Common myeloid progenitor, CD34-positive (primary cell): ENCODE data around the gene ADCY6.

ENCODE experiments used
- CTCF ChIA-PET: fragments of 350-600 bp; sonication (Branson Sonifier 250); formaldehyde crosslinking; loops from one replicate; lab custom pipeline; 2021; ENCODE audit warnings: antibody characterized with exemption; lab: Charles Lee
- POLR2A ChIA-PET: fragments of 350-600 bp; sonication (Branson Sonifier 250); formaldehyde crosslinking; loops from one replicate; lab custom pipeline; 2021; ENCODE audit warnings: antibody characterized with exemption; lab: Charles Lee
- DNase-seq, 3 donors: peaks; one replicate each; pipeline versions ENCODE4 v3.0.0 to v3.0.0-alpha.2; 2013
- H3K27ac ChIP-seq, 2 experiments: 1 replicate in 1 of 2; 2 replicates in 1 of 2; pipeline ENCODE4 v1.7.0; 2013; ENCODE audit warnings: inconsistent platforms in 2 of 2, low read length in 2 of 2, mild to moderate bottlenecking in 2 of 2, low read depth in 1 of 2, moderate library complexity in 1 of 2; ENCODE audit not compliant: severe bottlenecking in 2 of 2, insufficient read depth in 1 of 2, poor library complexity in 1 of 2
- H3K27me3 ChIP-seq, 5 experiments: replicated peaks in 2 of 5; 1 replicate in 3 of 5; 2 replicates in 2 of 5; pipeline versions ENCODE4 v1.6.1 to v1.7.0; 2013; ENCODE audit warnings: low read length in 4 of 5, mild to moderate bottlenecking in 2 of 5, moderate library complexity in 2 of 5, inconsistent platforms in 1 of 5; ENCODE audit not compliant: insufficient read depth in 5 of 5, control insufficient read depth in 4 of 5
- H3K36me3 ChIP-seq, 4 experiments: 1 replicate in 2 of 4; 2 replicates in 2 of 4; pipeline versions ENCODE4 v1.6.1 to v1.7.0; 2013; ENCODE audit warnings: low read length in 3 of 4, control low read depth in 1 of 4, mild to moderate bottlenecking in 1 of 4; ENCODE audit not compliant: control insufficient read depth in 4 of 4, insufficient read depth in 4 of 4
- H3K4me1 ChIP-seq, 4 experiments: 1 replicate in 3 of 4; 2 replicates in 1 of 4; pipeline versions ENCODE4 v1.6.1 to v1.7.1; 2013; ENCODE audit warnings: low read length in 3 of 4, mild to moderate bottlenecking in 3 of 4, control low read depth in 1 of 4, inconsistent platforms in 1 of 4, moderate library complexity in 1 of 4; ENCODE audit not compliant: control insufficient read depth in 4 of 4, insufficient read depth in 4 of 4; ENCODE audit errors: control extremely low read depth in 1 of 4
- H3K4me3 ChIP-seq, 7 experiments: 1 replicate in 4 of 7; 2 replicates in 3 of 7; pipeline versions ENCODE4 v1.5.1 to v1.7.0; 2013; ENCODE audit warnings: mild to moderate bottlenecking in 7 of 7, low read length in 6 of 7, moderate library complexity in 6 of 7, inconsistent platforms in 2 of 7, low read depth in 2 of 7, control low read depth in 1 of 7; ENCODE audit not compliant: insufficient read depth in 4 of 7, control insufficient read depth in 1 of 7; ENCODE audit errors: extremely low read depth in 1 of 7
- H3K9me3 ChIP-seq, 5 experiments: 1 replicate in 4 of 5; 2 replicates in 1 of 5; pipeline versions ENCODE4 v1.6.1 to v1.7.1; 2013; ENCODE audit warnings: low read length in 4 of 5, mild to moderate bottlenecking in 2 of 5, inconsistent platforms in 1 of 5, low read depth in 1 of 5, moderate library complexity in 1 of 5; ENCODE audit not compliant: control insufficient read depth in 4 of 5, insufficient read depth in 2 of 5; ENCODE audit errors: control extremely low read depth in 1 of 5
- WGBS: methylation state at CpG from one replicate; pipeline ENCODE4 v1.1.5; 2013; ENCODE audit not compliant: insufficient coverage; 5-methylcytosine and 5-hydroxymethylcytosine counted together

ADCY6 gene

DNA sequence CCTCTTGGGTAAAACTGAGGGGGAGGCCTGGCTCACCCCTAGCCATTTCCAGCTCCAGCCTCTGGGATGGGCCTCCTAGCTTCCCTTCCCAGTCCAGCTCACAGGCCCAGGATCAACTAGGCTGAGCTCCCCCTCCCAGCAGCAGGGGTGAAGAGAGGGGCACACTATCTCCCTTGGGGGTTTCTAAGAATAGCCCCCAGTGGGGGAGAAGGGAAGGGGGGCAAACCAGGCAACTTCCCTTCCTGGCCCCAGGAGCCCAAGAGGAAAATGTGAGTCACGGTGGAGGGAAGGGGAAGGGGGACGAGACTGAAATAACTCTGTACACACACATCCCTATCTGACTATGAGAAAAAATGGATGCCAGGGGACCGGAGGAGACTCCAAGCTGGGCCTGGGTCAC, 9.0 kb downstream of the ADCY6 start:
- ChIA-PET POLR2A (no interaction called here), CTCF (interaction anchor here (0.9 to 15.0 kb wide), 10 partner anchors 11 to 107 kb away, joined by 3 to 119 read pairs (median 4); partner anchors contain the start of gene ADCY6)
- H3K4me1 ChIP-seq = peaks cover 0 to 28% (median 25%) of the 10 kb centered on the region in 4 experiments
- H3K36me3 ChIP-seq = peaks cover 0 to 42% (median 10%) of the 10 kb centered on the region in 4 experiments
- no CpG with 5 or more reads among the region's 3 CpGs for WGBS
- peak overlapping the region in 4 of 7 experiments; percentile 16 to 46 (median 33) for H3K4me3 ChIP-seq
- H3K27ac ChIP-seq = peak overlapping the region in 1 of 2 experiments; percentile 32
- H3K9me3 ChIP-seq = no peaks in the 10 kb centered on the region
- DNase-seq = peak; percentile 44 to 71 (median 68)
- no peaks in the 10 kb centered on the region for H3K27me3 ChIP-seq

DNA sequence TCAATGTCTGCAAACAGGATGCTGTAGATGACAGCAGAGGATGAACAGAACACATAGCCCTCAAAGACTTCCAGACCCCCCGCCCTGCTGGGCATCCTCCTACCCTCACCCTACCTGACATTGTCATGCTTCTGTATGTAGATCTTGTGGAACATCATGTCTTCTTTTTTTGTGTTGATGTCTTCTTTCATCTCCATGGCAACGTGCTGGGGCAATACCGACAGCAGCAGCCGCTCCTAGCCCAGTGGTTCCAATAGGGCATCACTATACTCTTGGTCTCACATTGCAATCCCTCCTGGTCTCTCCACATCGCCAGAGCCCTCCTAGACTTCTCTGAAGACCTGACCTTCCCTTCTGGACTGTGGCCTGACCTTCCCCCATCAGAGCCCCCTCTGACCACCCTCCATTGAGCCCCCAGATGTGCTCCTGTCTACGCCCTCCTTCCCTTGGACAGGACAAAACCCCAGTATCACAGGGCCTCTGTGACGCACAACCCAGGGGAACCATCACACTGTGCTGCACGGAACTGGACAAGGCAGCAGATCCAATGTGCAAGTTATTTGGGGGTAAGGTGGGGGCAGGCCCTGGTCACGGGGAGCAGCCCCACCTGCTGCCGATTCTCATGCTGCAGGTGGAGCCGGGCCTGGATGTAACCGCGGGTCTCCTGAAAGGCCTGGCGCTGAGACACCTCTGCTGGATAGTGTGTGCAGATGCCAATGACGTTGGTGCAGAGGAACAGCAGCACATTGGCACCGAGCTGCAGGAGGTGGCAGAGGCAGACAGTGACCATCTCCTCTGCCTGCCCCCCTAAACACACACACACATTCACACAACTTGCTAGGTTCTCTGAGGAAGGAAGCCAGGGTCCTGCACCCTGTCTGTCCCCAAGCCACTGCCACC, 11.1 kb downstream of the ADCY6 start:
- no peaks in the 10 kb centered on the region for H3K27me3 ChIP-seq
- no peak overlapping the region for H3K27ac ChIP-seq
- ChIA-PET POLR2A (no interaction called here), CTCF (interaction anchor here (0.8 to 15.0 kb wide), 4 partner anchors 15 to 35 kb away, joined by 3 to 119 read pairs (median 12); partner anchors contain the start of gene ADCY6)
- H3K36me3 ChIP-seq = peaks cover 0 to 59% (median 18%) of the 10 kb centered on the region in 4 experiments
- no peak for DNase-seq
- 94% methylated on average over 13 of the region's 16 CpGs for WGBS
- peaks cover 0 to 28% (median 25%) of the 10 kb centered on the region in 4 experiments for H3K4me1 ChIP-seq
- no peaks in the 10 kb centered on the region for H3K9me3 ChIP-seq
- no peak overlapping the region for H3K4me3 ChIP-seq

DNA sequence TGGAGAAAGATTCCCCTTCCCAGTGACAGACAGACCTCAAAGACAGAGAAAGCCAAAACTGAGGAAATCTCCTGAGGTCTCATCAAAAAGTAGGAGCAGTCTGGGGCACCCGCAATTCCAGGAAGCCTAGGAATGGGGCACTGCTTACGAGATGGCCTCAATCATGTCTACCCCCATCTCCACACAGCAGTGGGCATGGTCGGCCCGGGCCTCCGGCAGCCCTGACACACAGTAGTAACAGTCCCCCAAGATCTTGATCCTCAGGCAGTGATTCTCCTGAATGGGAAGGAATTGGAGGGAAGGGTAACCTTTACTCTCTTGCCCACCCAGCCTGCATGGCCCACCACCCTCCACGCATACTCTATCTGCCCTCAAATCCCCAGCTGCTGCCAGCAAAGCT, 11.9 kb downstream of the ADCY6 start:
- Histone ChIP-seq H3K4me3 (no peak overlapping the region), H3K9me3 (no peaks in the 10 kb centered on the region), H3K27ac (no peak overlapping the region), H3K4me1 (peaks cover 0 to 28% (median 25%) of the 10 kb centered on the region in 4 experiments), H3K36me3 (peaks cover 0 to 61% (median 21%) of the 10 kb centered on the region in 4 experiments), H3K27me3 (no peaks in the 10 kb centered on the region)
- ChIA-PET POLR2A (no interaction called here), CTCF (interaction anchor here (1.2 to 15.0 kb wide), 2 partner anchors 16 to 18 kb away, joined by 3 to 119 read pairs; partner anchors contain the start of gene ADCY6)
- DNase-seq = no peak
- 97% methylated on average over 3 of the region's 6 CpGs for WGBS

DNA sequence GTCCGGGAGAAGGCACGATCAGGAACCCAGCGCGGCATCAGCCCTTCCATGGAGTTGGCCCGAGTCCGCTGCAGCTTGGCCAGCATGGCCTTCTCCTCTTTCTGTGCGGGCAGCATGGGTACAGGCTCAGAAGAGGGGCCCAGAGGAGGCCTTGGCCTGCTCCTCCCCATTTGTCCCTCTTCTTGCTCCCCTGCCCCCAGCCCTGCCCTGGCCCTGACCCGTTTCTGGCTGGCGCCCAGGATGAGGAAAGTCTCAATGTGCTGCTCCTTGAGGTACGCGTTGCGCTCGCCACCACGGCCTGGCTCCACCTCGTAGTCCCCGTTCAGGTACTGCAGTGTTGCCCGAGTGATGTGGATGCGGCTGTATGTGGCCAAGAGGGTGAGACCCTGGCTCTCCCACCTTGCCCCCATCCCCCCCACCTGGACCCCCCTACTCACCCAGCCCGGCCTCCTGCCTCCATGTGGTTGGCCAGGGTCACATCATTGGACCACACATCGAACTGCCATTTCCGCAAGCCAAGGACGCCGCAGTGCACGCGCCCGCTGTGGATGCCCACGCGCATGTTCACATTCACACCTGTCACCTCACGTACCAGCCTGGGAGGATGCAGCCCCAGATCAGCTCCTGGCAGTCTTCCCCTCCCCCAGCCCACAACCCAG, 12.8 kb downstream of the ADCY6 start:
- H3K4me3 ChIP-seq = no peak overlapping the region
- H3K27me3 ChIP-seq = no peaks in the 10 kb centered on the region
- DNase-seq = no peak
- peaks cover 0 to 21% (median 20%) of the 10 kb centered on the region in 4 experiments for H3K4me1 ChIP-seq
- peaks cover 0 to 69% (median 27%) of the 10 kb centered on the region in 4 experiments for H3K36me3 ChIP-seq
- ChIA-PET CTCF (interaction anchor here (1.2 to 15.0 kb wide), 2 partner anchors 10 to 17 kb away, joined by 3 to 119 read pairs; partner anchors contain the start of gene ADCY6), POLR2A (no interaction called here)
- no peak overlapping the region for H3K27ac ChIP-seq
- 96% methylated on average over 22 of the region's 29 CpGs for WGBS
- H3K9me3 ChIP-seq = no peaks in the 10 kb centered on the region

- Histone ChIP-seq H3K9me3 (no peaks in the 10 kb centered on the region), H3K27me3 (no peaks in the 10 kb centered on the region), H3K4me3 (no peak overlapping the region), H3K4me1 (peaks cover 0 to 13% (median 12%) of the 10 kb centered on the region in 4 experiments), H3K27ac (no peak overlapping the region), H3K36me3 (peaks cover 0 to 76% (median 31%) of the 10 kb centered on the region in 4 experiments)
- 97% methylated on average over 6 of the region's 8 CpGs for WGBS
- POLR2A ChIA-PET = no interaction called here
- CTCF ChIA-PET = interaction anchor here (1.2 to 15.0 kb wide), 3 partner anchors 10 to 22 kb away, joined by 3 to 119 read pairs (median 3); partner anchors contain the start of gene ADCY6
- DNase-seq = no peak
Observed at GRCh38 chr12:48775299-48775698, 13.6 kb downstream of the ADCY6 start.

- POLR2A ChIA-PET = no interaction called here
- DNase-seq = no peak
- WGBS = no CpG with 5 or more reads among the region's 2 CpGs
Observed at GRCh38 chr12:48774516-48774915, 14.4 kb downstream of the ADCY6 start.

More at GRCh38 chr12:48774516-48774915, 14.4 kb downstream of the ADCY6 start:
- H3K27ac ChIP-seq = no peak overlapping the region
- no peak overlapping the region for H3K4me3 ChIP-seq
- peaks cover 0 to 76% (median 33%) of the 10 kb centered on the region in 4 experiments for H3K36me3 ChIP-seq
- peaks cover 0 to 5% (median 5%) of the 10 kb centered on the region in 4 experiments for H3K4me1 ChIP-seq
- H3K27me3 ChIP-seq = no peaks in the 10 kb centered on the region
- CTCF ChIA-PET = interaction anchor here (1.4 to 15.0 kb wide), 2 partner anchors 18 to 21 kb away, joined by 3 to 119 read pairs; partner anchors contain the start of gene ADCY6
- no peaks in the 10 kb centered on the region for H3K9me3 ChIP-seq
